NCI-H446 (cell line): ENCODE data around the gene SELENOF.
"Not testable (repeated sequence)": the region's sequence is repeated elsewhere in the genome, so short reads cannot be mapped to it uniquely, and the experiment has no call there.

Experiments
- DNase-seq, 2 experiments: peaks; one replicate each; lab custom pipeline; 2025; lab: John Stamatoyannopoulos, UW

SELENOF gene

GRCh38 chr1:86916752-86917151 is 2.8 kb upstream of the SELENOF start:
- no peak for DNase-seq

- no peak for DNase-seq
Observed at GRCh38 chr1:86915737-86916235, 1.9 kb upstream of the SELENOF start.

GRCh38 chr1:86914998-86915736 is 1.2 kb upstream of the SELENOF start:
- DNase-seq: peak; percentile 26 to 49

- DNase-seq: no peak
Observed at GRCh38 chr1:86914601-86914997, 673 bp upstream of the SELENOF start, which contains the start of gene HS2ST1. TSS of gene HS2ST1 (plus strand) at chr1:86914635.

GRCh38 chr1:86913399-86913895 is 479 bp downstream of the SELENOF start:
- DNase-seq: peak; percentile 42 to 72

GRCh38 chr1:86912281-86912900 is 1.5 kb downstream of the SELENOF start:
- no peak for DNase-seq

- DNase-seq: peak in 1 of 2 experiments; percentile 17
Observed at GRCh38 chr1:86906419-86906818, 7.5 kb downstream of the SELENOF start.

GRCh38 chr1:86905875-86906274 is 8.1 kb downstream of the SELENOF start:
- no peak for DNase-seq

- not testable (repeated sequence) for DNase-seq
Observed at GRCh38 chr1:86899401-86899800, 14.5 kb downstream of the SELENOF start.

GRCh38 chr1:86888327-86888726 is 25.6 kb downstream of the SELENOF start:
- no peak for DNase-seq

- DNase-seq: no peak
Observed at GRCh38 chr1:86887479-86888162, 26.3 kb downstream of the SELENOF start.

GRCh38 chr1:86875722-86876121 is 38.2 kb downstream of the SELENOF start:
- DNase-seq: no peak

GRCh38 chr1:86872086-86872485 is 41.8 kb downstream of the SELENOF start:
- DNase-seq: peak; percentile 76 to 87

GRCh38 chr1:86871001-86871400 is 42.9 kb downstream of the SELENOF start:
- DNase-seq: no peak

- DNase-seq: peak in 1 of 2 experiments; percentile 8
Observed at GRCh38 chr1:86868477-86868876, 45.4 kb downstream of the SELENOF start.

GRCh38 chr1:86867278-86867677 is 46.6 kb downstream of the SELENOF start:
- not testable (repeated sequence) for DNase-seq

- DNase-seq: no peak
Observed at GRCh38 chr1:86866665-86867064, 47.3 kb downstream of the SELENOF start.

- DNase-seq: no peak
Observed at GRCh38 chr1:86865973-86866637, 47.8 kb downstream of the SELENOF start.

- DNase-seq: no peak
Observed at GRCh38 chr1:86862920-86863319, 51.0 kb downstream of the SELENOF start.

GRCh38 chr1:86861424-86861823 is 52.5 kb downstream of the SELENOF start:
- no peak for DNase-seq

GRCh38 chr1:86860424-86860823 is 53.5 kb downstream of the SELENOF start:
- DNase-seq: no peak

GRCh38 chr1:86860020-86860419 is 53.9 kb downstream of the SELENOF start:
- no peak for DNase-seq
